Skin of body (tissue), 2 donors: ENCODE results near the gene PRDM8. TPM values are rescaled to one million over a fixed set of nuclear protein-coding genes. Genes with fewer than 3 reads are reported as not detected.
A peak's percentile ranks its signal among the peaks of the same experiment; 100 is the strongest.
"Not testable (repeated sequence)": the region's sequence is repeated elsewhere in the genome, so short reads cannot be mapped to it uniquely, and the experiment has no call there.

Experiments used
- DNase-seq: peaks from one replicate; lab custom pipeline; 2025; lab: John Stamatoyannopoulos, UW
- total RNA-seq: library from RNA; depleted of rRNA; stranded (reverse); fragments of >200 nt; gene quantifications from one replicate; pipeline ENCODE4 v1.2.3, GENCODE V29; 2014

The PRDM8 gene
- total RNA-seq = 0.59 TPM

- DNase-seq = no peak
Measured at GRCh38 chr4:80196922-80197573, at the start of gene PRDM8. Gene PRDM8 (plus strand): TSS chr4:80197503. CDS start chr4:80200081, 2,578 bp downstream.

- no peak for DNase-seq
Measured at GRCh38 chr4:80150387-80151180, 46.7 kb upstream of the PRDM8 start.

GRCh38 chr4:80151981-80152380, 45.3 kb upstream of the PRDM8 start:
- DNase-seq = no peak

- DNase-seq = peak; percentile 37
Measured at GRCh38 chr4:80153874-80154544, 43.3 kb upstream of the PRDM8 start.

- DNase-seq = no peak
Measured at GRCh38 chr4:80154545-80154933, 42.8 kb upstream of the PRDM8 start.

- no peak for DNase-seq
Measured at GRCh38 chr4:80155316-80155982, 41.9 kb upstream of the PRDM8 start.

- DNase-seq = no peak
Measured at GRCh38 chr4:80156410-80156809, 40.9 kb upstream of the PRDM8 start.

- no peak for DNase-seq
Measured at GRCh38 chr4:80161413-80162058, 35.8 kb upstream of the PRDM8 start.

GRCh38 chr4:80162418-80162817, 34.9 kb upstream of the PRDM8 start:
- no peak for DNase-seq

GRCh38 chr4:80165855-80166254, 31.4 kb upstream of the PRDM8 start:
- DNase-seq = no peak

- DNase-seq = no peak
Measured at GRCh38 chr4:80171251-80171650, 26.1 kb upstream of the PRDM8 start.

- no peak for DNase-seq
Measured at GRCh38 chr4:80171656-80172055, 25.6 kb upstream of the PRDM8 start.

- no peak for DNase-seq
Measured at GRCh38 chr4:80172203-80172602, 25.1 kb upstream of the PRDM8 start.

GRCh38 chr4:80173401-80173800, 23.9 kb upstream of the PRDM8 start:
- no peak for DNase-seq

- no peak for DNase-seq
Measured at GRCh38 chr4:80173841-80174240, 23.5 kb upstream of the PRDM8 start.

GRCh38 chr4:80177793-80178192, 19.5 kb upstream of the PRDM8 start:
- DNase-seq = not testable (repeated sequence)

- DNase-seq = no peak
Measured at GRCh38 chr4:80178964-80179363, 18.3 kb upstream of the PRDM8 start.

GRCh38 chr4:80179637-80180161, 17.6 kb upstream of the PRDM8 start:
- no peak for DNase-seq

- no peak for DNase-seq
Measured at GRCh38 chr4:80180743-80181142, 16.6 kb upstream of the PRDM8 start.

- DNase-seq = no peak
Measured at GRCh38 chr4:80182237-80182866, 15.0 kb upstream of the PRDM8 start.
